PC-3 (cell line): ENCODE data around the gene BICRA.

ENCODE experiments used
- EZH2phosphoT487 ChIP-seq: fragments of 300-600 bp; sonication (generic); IDR thresholded peaks from 2 replicates; pipeline ENCODE4 v1.6.1; 2018; ENCODE audit warnings: mild to moderate bottlenecking, antibody characterized with exemption, low read length, borderline replicate concordance
- TF ChIP-seq, protein P1 (sequence below): fragments of 300-600 bp; sonication (generic); conservative IDR thresholded peaks from 2 replicates; pipeline ENCODE4 v1.5.1; 2017; ENCODE audit warnings: antibody characterized with exemption, low read depth, mild to moderate bottlenecking, low read length

- TF ChIP-seq, protein P1, sequence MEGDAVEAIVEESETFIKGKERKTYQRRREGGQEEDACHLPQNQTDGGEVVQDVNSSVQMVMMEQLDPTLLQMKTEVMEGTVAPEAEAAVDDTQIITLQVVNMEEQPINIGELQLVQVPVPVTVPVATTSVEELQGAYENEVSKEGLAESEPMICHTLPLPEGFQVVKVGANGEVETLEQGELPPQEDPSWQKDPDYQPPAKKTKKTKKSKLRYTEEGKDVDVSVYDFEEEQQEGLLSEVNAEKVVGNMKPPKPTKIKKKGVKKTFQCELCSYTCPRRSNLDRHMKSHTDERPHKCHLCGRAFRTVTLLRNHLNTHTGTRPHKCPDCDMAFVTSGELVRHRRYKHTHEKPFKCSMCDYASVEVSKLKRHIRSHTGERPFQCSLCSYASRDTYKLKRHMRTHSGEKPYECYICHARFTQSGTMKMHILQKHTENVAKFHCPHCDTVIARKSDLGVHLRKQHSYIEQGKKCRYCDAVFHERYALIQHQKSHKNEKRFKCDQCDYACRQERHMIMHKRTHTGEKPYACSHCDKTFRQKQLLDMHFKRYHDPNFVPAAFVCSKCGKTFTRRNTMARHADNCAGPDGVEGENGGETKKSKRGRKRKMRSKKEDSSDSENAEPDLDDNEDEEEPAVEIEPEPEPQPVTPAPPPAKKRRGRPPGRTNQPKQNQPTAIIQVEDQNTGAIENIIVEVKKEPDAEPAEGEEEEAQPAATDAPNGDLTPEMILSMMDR: no peak
- TF ChIP-seq EZH2phosphoT487: no peak
Measured at GRCh38 chr19:47595944-47596343, 13.0 kb upstream of the BICRA start.
